PC-9 (cell line): ENCODE results near the gene C2CD4C.

ENCODE experiments used
- CTCF ChIP-seq: fragments of 200-600 bp; sonication (generic); conservative IDR thresholded peaks from 2 replicates; pipeline ENCODE4 v1.6.1; 2017; ENCODE audit warnings: mixed run types, antibody characterized with exemption, mild to moderate bottlenecking, moderate library complexity
- EZH2 ChIP-seq: fragments of 200-600 bp; sonication (generic); IDR thresholded peaks from 2 replicates; pipeline ENCODE4 v1.8.0; 2017; ENCODE audit warnings: antibody characterized with exemption, low read depth

- TF ChIP-seq CTCF (no peak), EZH2 (no peak)
Observed at GRCh38 chr19:392375-392970, 16.5 kb downstream of the C2CD4C start.
